Measurements from ENCODE around the gene FAM43A.

GRCh38 chr3:194711286-194711685, 25.6 kb downstream of the FAM43A start:
- no peak for TF ChIP-seq GATA3 (IDR thresholded peaks at IDR 0.05; ENCODE audit: low read depth, low read length)
- TF ChIP-seq GATA2 (IDR thresholded peaks at IDR 0.05; ENCODE audit: low read depth, low read length) = no peak
